Frontal cortex (tissue), 4 donors: ENCODE measurements around the gene YJU2. TPM values are rescaled to one million over a fixed set of nuclear protein-coding genes. Genes with fewer than 3 reads are reported as not detected.
"Not testable (repeated sequence)": the region's sequence is repeated elsewhere in the genome, so short reads cannot be mapped to it uniquely, and the experiment has no call there.

ENCODE experiments used
- DNase-seq, 2 donors: peaks; one replicate each; pipeline ENCODE4 v3.0.0; 2012; ENCODE audit warnings: low spot score in 2 of 2
- FAIRE-seq: peaks from 2 replicates; lab custom pipeline; 2012; peaks lifted over from hg19 to GRCh38; lab: Jason Lieb, UNC
- total RNA-seq: library from RNA; depleted of rRNA; stranded (reverse); fragments of >200 nt; gene quantifications from one replicate; pipeline ENCODE4 v1.2.3, GENCODE V29; 2014
- donor health status: control.
- donor health status: control.
- donor health status: control.

YJU2 gene
- total RNA-seq, 1 donor from 2014 or later, result 17.9 TPM

GRCh38 chr19:4225885-4226284 lies 21.0 kb upstream of the YJU2 start:
- DNase-seq (no peak), FAIRE-seq (no peak)

- DNase-seq, result no peak
- no peak for FAIRE-seq
These were observed 19.1 kb upstream of the YJU2 start for GRCh38 chr19:4227771-4228170.

- no peak for FAIRE-seq
These were observed 18.1 kb upstream of the YJU2 start for GRCh38 chr19:4228765-4229178.

GRCh38 chr19:4229179-4229931 lies 17.5 kb upstream of the YJU2 start, which contains the start of gene EBI3:
EBI3 (plus strand) TSS chr19:4229523; CDS start chr19:4229551, 28 bp downstream.
- DNase-seq (no peak), FAIRE-seq (no peak)

More at GRCh38 chr19:4228765-4229178, 18.1 kb upstream of the YJU2 start:
- DNase-seq, result no peak

DNA sequence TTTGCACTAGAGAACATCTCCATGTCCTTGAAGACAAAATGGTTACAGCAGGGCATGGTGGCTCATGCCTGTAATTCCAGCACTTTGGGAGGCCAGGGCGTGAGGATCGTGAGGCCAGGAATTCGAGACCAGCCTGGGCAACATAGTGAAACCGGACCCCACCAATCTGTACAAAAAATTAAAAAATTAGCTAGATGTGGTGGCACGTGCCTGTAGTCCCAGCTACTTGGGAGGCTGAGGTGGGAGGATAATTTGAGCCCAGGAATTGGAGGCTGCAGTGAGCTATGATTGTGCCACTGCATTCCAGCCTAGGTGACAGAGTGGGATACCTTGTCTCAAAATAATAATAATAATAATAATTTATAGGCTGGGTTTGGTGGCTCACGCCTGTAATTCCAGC lies 16.6 kb upstream of the YJU2 start:
- not testable (repeated sequence) for DNase-seq

DNA sequence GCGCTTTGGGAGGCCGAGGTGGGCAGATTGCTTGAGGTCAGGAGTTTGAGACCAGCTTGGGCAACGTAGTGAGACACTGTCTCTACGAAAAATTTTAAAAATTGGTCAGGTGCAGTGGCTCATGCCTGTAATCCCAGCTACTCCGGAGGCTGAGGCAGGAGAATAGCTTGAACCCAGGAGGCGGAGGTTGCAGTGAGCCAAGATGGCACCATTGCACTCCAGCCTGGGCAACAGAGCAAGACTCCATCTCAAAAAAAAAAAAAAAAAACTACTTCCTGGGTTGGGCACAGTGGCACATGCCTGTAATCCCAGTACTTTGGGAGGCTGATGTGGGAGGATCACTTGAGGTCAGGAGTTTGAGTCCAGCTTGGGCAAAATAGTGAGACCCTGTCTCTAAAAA lies 15.4 kb upstream of the YJU2 start:
- FAIRE-seq, DNase-seq: not testable (repeated sequence)

More for the DNA sequence above, 16.6 kb upstream of the YJU2 start:
- FAIRE-seq, result not testable (repeated sequence)

DNA sequence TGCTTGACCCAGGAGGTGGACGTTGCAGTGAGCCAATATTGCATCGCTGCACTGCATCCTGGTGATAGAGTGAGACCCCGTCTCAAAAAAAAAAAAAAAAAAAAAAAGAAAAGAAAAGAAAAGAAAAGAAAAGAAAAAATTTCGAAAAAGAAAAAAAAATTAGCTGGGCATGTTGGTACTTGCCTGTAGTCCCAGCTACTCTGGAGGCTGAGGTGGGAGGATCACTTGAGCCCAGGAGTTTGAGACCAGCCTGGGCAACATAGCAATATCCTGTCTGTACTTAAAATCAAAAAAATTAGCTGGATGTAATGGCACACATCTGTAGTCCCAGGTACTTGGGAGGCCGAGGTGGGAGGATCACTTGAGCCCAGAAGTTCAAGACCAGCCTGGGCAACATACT lies 14.7 kb upstream of the YJU2 start:
- not testable (repeated sequence) for DNase-seq, FAIRE-seq

DNA sequence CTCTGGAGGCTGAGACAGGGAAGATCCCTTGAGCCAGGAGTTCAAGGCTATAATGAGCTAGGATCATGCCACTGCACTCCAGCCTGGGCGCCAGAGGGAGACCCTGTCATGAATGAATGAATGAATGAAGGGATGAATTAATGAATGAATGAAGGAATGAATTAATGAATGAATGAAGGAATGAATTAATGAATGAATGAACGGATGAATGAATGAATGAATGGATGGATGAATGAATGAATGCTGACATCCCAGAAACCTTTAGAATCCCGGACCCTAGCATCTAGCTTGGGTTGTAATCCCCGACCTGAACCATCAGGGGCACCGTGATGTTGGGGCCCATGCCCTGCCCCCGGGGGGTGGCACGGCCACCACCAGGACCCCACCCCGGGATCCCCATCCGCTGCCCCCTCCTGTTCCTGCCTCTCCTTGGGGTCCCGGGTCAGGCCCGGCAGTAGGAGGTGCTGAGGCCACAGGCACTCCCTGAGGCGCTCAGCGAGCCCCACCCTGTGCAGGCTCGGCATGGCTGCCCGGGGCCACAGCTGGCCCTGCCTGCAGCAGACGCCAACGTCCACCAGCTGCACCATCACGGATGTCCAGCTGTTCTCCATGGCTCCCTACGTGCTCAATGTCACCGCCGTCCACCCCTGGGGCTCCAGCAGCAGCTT lies 14.1 kb upstream of the YJU2 start:
- FAIRE-seq, result no peak
- no peak for DNase-seq

- no peak for FAIRE-seq
- DNase-seq, result no peak
These were observed 13.5 kb upstream of the YJU2 start for GRCh38 chr19:4233282-4233853.

DNA sequence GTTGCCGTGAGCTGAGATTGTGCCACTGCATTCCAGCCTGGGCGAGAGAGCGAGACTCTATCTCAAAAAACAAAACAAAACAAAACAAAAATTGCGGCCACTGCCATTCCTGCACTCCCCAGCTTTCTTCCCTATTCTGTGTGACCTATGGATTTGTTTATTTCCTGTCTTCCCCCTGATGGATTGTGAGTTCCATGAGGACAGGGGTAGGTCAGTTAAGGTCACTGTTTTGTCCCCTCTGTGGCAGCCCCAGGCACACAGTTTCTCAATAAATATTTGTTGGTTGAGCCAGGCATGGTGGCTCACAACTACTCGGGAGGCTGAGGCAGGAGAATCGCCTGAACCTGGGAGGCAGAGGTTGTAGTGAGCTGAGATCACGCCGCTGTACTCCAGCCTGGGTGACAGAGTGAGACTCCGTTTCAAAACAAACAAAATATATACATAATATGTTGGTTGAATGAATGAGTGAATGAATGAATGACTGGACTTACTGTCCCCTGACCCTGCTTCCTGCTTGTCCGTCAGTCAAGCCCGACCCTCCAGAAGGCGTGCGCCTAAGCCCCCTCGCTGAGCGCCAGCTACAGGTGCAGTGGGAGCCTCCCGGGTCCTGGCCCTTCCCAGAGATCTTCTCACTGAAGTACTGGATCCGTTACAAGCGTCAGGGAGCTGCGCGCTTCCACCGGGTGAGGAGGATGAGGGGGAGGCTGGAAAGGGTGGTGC lies 12.6 kb upstream of the YJU2 start:
- no peak for FAIRE-seq
- DNase-seq, result no peak

GRCh38 chr19:4234862-4235201 lies 12.0 kb upstream of the YJU2 start:
- DNase-seq, result no peak
- FAIRE-seq, result no peak

DNA sequence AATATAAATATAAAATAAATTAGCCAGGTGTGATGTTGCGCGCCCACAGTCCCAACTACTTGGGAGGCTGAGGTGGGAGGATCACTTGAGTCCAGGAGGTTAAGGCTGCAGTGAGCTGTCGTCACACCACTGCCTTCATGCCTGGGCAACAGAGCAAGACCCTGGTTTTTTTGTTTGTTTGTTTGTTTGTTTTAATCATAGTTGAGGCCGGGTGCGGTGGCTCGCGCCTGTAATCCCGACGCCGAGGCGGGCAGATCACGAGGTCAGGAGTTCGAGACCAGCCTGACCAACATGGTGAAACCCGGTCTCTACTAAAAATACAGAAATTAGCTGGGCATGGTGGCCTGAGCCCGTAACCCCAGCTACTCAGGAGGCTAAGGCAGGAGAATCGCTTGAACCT lies 9.4 kb upstream of the YJU2 start:
- FAIRE-seq, DNase-seq: not testable (repeated sequence)

DNA sequence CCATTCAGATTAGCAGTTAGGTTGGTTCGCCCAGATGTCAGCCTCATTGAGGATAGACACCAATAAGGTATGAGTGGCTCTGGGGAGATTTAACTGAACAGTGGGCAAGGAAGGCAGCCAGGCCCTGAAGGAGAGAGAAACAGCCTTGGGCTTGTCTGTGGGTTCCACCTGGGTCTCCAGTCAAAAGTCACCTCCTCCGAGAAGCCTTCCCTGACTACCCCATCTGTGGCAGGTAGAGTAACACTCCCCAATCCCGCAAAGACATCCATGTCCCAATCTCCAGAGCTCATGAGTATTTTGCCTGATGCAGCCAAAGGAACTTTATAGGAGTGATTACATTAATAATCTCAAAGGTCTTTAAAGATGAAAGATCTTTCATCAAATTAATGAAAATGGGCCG lies 8.0 kb upstream of the YJU2 start:
- DNase-seq (no peak), FAIRE-seq (no peak)

- FAIRE-seq (no peak), DNase-seq (no peak)
These were observed 5.0 kb upstream of the YJU2 start for GRCh38 chr19:4241824-4242430.

- FAIRE-seq, DNase-seq: not testable (repeated sequence)
These were observed 942 bp upstream of the YJU2 start for GRCh38 chr19:4245938-4246337.

GRCh38 chr19:4256563-4256962 lies 9.7 kb downstream of the YJU2 start:
- FAIRE-seq, result no peak
- no peak for DNase-seq

GRCh38 chr19:4257025-4257424 lies 10.1 kb downstream of the YJU2 start:
- FAIRE-seq, result no peak

DNA sequence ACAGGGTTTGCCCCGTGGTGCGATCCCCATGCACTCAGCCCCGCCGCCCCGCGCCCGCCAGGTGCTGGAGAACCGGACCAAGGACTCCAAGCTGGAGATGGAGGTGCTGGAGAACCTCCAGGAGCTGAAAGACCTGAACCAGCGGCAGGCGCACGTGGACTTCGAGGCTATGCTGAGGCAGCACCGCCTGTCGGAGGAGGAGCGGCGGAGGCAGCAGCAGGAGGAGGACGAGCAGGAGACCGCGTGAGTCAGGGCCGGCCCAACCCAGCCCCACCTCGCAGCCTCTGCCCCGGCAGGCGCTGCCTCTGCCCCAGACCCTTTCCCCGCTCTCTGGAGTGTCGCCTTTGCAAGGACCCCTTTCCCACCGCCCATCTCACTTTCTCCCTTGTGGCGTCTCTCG lies 11.3 kb downstream of the YJU2 start:
- DNase-seq (no peak), FAIRE-seq (no peak)

More at GRCh38 chr19:4257025-4257424, 10.1 kb downstream of the YJU2 start:
- DNase-seq, result no peak

- DNase-seq (no peak), FAIRE-seq (no peak)
These were observed 13.8 kb downstream of the YJU2 start for GRCh38 chr19:4260613-4261191.

GRCh38 chr19:4264812-4265211 lies 17.9 kb downstream of the YJU2 start:
- no peak for FAIRE-seq
- no peak for DNase-seq
